ENCODE data around the gene KCNQ1. TPM values are rescaled to one million over a fixed set of nuclear protein-coding genes. Genes with fewer than 3 reads are reported as not detected.

Gene KCNQ1
- total and polyA plus RNA-seq, 2 experiments from 2014 or later, result not detected

DNA sequence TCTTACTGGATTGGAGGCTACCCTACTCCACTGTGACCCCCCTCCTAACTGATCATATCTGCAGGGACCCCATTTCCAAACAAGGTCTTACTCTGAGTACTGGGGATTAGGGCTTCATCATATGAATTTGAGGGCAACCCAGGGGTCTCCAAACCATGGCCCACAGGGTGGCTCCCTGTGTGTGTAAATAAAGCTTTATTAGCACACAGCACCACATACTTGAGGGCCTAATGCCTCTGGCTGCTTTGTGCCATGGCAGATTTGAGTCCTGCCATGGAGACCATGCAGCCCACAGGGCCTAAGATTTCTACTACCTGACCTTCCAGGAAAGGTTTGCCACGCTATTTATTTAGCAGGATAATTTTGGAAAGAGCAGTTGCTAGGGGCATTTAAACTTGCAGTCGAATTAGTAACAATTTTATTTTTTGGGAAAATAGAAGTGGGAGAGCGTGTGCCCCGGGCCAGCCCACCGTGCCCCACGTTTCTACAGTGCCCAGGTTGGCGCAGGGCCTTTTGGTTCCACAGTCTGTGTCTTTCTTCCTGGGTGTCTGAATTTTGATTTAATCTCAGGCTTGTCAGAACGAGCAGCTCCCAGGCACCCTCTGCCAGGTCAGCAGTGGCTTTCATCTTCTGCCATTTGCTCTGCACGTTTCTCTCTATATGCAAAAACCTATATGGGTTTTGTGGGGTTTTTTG is 92.3 kb downstream of the KCNQ1 start:
- Histone ChIP-seq H4K20me1 (ENCODE audit: insufficient read depth) (no peaks in the 10 kb centered on the region), H3K9me2 (ENCODE audit: insufficient read depth) (no peaks in the 10 kb centered on the region), H3F3A (ENCODE audit: insufficient read depth) (no peaks in the 10 kb centered on the region), H3K4me2 (ENCODE audit: unreplicated experiment) (no peak overlapping the region), H2AFZ (no peak overlapping the region), H3K4me1 (ENCODE audit: insufficient read depth) (peaks cover 9% of the 10 kb centered on the region), H3K79me2 (ENCODE audit: insufficient read depth) (no peaks in the 10 kb centered on the region), H3K27ac (no peak overlapping the region), H3K4me3 (no peak overlapping the region), H3K9me3 (ENCODE audit: low read depth) (no peaks in the 10 kb centered on the region), H3K27me3 (replicated peaks; ENCODE audit: insufficient read depth) (peaks cover 5% of the 10 kb centered on the region), H3K9ac (no peak overlapping the region), H3K36me3 (ENCODE audit: low read depth) (no peaks in the 10 kb centered on the region)
- TF ChIP-seq EZH2phosphoT487 (IDR thresholded peaks at IDR 0.05; ENCODE audit: insufficient read depth, low read depth), result no peak
- WGBS, 2 experiments (ENCODE audit: low coverage in 1 of 2, low lambda C conversion rate in 2 of 2, missing lambda C conversion rate in 2 of 2), result 60 to 65% methylated on average over 9 of the region's 9 CpGs
- in situ Hi-C loops (cut with MboI), result no loop called here
- DNase-seq, result no peak

DNA sequence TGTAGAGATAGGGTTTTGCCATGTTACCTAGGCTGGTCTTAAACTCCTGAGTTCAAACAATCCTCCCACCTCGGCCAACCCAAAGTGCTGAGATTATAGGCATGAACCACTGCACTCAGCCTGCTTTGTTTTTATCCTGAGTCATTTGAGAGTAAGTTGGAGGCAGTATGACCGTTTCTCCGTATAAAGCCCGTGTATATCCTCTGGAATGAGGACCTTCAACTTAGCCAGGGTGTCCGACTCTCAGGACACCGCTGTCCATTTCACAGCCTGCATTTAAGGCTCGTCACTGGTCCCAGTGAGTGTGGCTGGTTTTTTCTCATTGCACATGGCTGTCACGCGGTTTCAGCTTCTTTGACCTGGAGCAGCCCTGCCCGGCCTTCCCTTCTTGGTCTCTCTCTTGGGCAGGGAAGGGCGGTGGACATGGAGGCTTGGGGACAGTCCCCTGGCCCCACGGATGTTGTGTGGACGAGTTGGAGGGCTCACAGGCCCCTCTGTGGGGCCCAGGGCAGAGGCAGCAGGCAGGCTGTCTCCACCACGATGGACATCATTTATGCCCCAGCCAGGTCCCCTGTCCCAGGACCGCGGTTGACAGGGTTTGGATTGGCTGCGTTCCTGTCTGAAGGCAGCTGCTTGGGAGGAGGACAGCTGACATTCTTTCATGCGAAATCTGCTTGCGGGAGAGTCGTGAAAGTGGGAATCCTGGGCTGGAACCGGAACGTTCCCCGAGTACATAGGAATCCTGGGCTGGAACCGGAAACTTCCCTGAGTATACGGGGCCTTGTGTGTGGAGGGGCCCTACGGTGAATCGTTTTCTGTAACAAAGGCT is 93.3 kb downstream of the KCNQ1 start:
- in situ Hi-C loops (cut with MboI), result no loop called here
- WGBS, 2 experiments (ENCODE audit: low coverage in 1 of 2, low lambda C conversion rate in 2 of 2, missing lambda C conversion rate in 2 of 2), result 64 to 69% methylated on average over 27 of the region's 27 CpGs
- Histone ChIP-seq H3K4me3 (no peak overlapping the region), H3K27ac (no peak overlapping the region), H4K20me1 (ENCODE audit: insufficient read depth) (no peaks in the 10 kb centered on the region), H3K36me3 (ENCODE audit: low read depth) (no peaks in the 10 kb centered on the region), H3K9me2 (ENCODE audit: insufficient read depth) (no peaks in the 10 kb centered on the region), H3K9me3 (ENCODE audit: low read depth) (no peaks in the 10 kb centered on the region), H3K9ac (no peak overlapping the region), H2AFZ (no peak overlapping the region), H3K4me2 (ENCODE audit: unreplicated experiment) (no peak overlapping the region), H3F3A (ENCODE audit: insufficient read depth) (no peaks in the 10 kb centered on the region), H3K27me3 (replicated peaks; ENCODE audit: insufficient read depth) (peaks cover 12% of the 10 kb centered on the region), H3K79me2 (ENCODE audit: insufficient read depth) (no peaks in the 10 kb centered on the region), H3K4me1 (ENCODE audit: insufficient read depth) (peaks cover 6% of the 10 kb centered on the region)
- DNase-seq, result no peak
- no peak for TF ChIP-seq EZH2phosphoT487 (IDR thresholded peaks at IDR 0.05; ENCODE audit: insufficient read depth, low read depth)
- TF ChIP-seq EZH2 (IDR thresholded peaks at IDR 0.05; ENCODE audit: insufficient read depth, poor library complexity, severe bottlenecking), result no peak

DNA sequence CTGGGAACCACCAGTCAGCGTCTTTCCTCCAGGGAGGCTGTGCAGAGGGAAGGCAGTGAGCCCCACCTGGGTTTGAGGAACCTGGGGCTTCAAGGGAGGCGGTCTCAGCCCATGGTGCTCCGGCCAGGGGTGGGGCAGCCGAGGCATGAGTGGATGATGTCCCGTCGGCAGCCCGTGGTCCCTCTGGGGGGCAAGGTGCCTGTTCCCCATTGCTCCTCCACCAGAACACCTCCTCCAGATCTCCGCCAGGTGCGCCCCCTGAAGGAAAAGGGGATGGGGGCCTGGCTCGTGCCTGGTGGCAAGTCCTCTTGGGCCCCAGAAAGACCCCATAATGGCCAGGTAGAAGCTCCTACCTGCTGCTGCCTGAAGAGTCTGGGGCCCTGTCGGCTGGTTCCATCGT is 94.1 kb downstream of the KCNQ1 start:
- no peak overlapping the region for H3K4me2 ChIP-seq (ENCODE audit: unreplicated experiment)
- 57 to 71% methylated on average over 11 to 12 of the region's 12 CpGs for WGBS, 2 experiments (ENCODE audit: low coverage in 1 of 2, low lambda C conversion rate in 2 of 2, missing lambda C conversion rate in 2 of 2)
- TF ChIP-seq EZH2 (IDR thresholded peaks at IDR 0.05; ENCODE audit: insufficient read depth, poor library complexity, severe bottlenecking) (no peak), EZH2phosphoT487 (IDR thresholded peaks at IDR 0.05; ENCODE audit: insufficient read depth, low read depth) (no peak)
- no peaks in the 10 kb centered on the region for H3K36me3 ChIP-seq (ENCODE audit: low read depth)
- no peak overlapping the region for H2AFZ ChIP-seq
- H3K9me2 ChIP-seq (ENCODE audit: insufficient read depth), result no peaks in the 10 kb centered on the region
- H3K9ac ChIP-seq, result no peak overlapping the region
- no peaks in the 10 kb centered on the region for H3F3A ChIP-seq (ENCODE audit: insufficient read depth)
- no peaks in the 10 kb centered on the region for H3K79me2 ChIP-seq (ENCODE audit: insufficient read depth)
- no peaks in the 10 kb centered on the region for H3K4me1 ChIP-seq (ENCODE audit: insufficient read depth)
- H3K27me3 ChIP-seq (replicated peaks; ENCODE audit: insufficient read depth), result peaks cover 12% of the 10 kb centered on the region
- no peak overlapping the region for H3K4me3 ChIP-seq
- H3K9me3 ChIP-seq (ENCODE audit: low read depth), result no peaks in the 10 kb centered on the region
- in situ Hi-C loops (cut with MboI), result no loop called here
- H4K20me1 ChIP-seq (ENCODE audit: insufficient read depth), result no peaks in the 10 kb centered on the region
- no peak for DNase-seq
- no peak overlapping the region for H3K27ac ChIP-seq

DNA sequence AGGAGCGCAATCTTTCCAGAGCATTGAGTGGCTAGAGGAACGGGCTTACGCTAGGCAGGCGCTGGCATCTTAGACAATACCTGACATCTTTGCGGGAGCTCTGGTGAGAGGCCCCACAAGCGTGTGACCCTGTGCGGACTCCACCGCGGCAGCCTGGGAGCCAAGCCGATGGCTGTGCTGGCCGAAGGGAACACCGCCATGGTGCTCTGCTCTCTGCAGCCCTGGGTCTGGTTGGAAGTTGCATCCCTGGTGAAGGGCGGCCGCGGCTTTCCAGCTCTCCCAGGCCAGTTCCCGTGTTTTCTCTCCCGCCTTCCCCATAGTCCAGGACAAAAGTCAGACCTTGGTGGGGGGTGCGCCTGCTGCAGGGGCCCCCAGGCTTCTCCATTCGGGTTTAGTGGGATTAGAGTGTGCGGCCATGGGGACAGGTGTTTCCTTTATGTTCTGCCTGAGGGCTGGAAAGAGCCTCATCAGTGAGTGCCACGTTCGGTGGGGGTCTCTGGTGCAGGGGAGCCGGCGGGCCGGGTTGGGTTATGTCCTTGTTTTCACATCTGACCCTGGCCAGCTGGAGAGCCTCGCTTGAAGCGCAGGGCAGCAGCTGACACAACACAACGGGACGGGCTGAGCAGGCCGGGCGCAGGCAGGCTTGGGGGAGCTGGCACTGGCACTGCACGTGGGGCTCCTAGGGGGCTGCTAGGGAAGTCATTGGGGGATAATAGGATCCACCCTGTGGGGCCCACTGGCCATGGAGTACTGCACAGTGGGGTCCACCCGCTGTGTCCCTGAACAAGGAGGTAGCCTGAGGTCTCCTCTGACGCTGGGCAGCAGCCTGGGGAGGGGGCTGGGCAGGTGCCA is 94.8 kb downstream of the KCNQ1 start:
- peaks cover 14% of the 10 kb centered on the region for H3K27me3 ChIP-seq (replicated peaks; ENCODE audit: insufficient read depth)
- H3F3A ChIP-seq (ENCODE audit: insufficient read depth), result no peaks in the 10 kb centered on the region
- no peak overlapping the region for H3K4me3 ChIP-seq
- no peaks in the 10 kb centered on the region for H3K4me1 ChIP-seq (ENCODE audit: insufficient read depth)
- DNase-seq, result no peak
- H3K27ac ChIP-seq, result no peak overlapping the region
- H3K79me2 ChIP-seq (ENCODE audit: insufficient read depth), result no peaks in the 10 kb centered on the region
- WGBS, 2 experiments (ENCODE audit: low coverage in 1 of 2, low lambda C conversion rate in 2 of 2, missing lambda C conversion rate in 2 of 2), result 67 to 68% methylated on average over 32 to 34 of the region's 34 CpGs
- no peaks in the 10 kb centered on the region for H4K20me1 ChIP-seq (ENCODE audit: insufficient read depth)
- no peak overlapping the region for H2AFZ ChIP-seq
- no peaks in the 10 kb centered on the region for H3K9me3 ChIP-seq (ENCODE audit: low read depth)
- no peak overlapping the region for H3K9ac ChIP-seq
- H3K4me2 ChIP-seq (ENCODE audit: unreplicated experiment), result no peak overlapping the region
- H3K36me3 ChIP-seq (ENCODE audit: low read depth), result no peaks in the 10 kb centered on the region
- no peaks in the 10 kb centered on the region for H3K9me2 ChIP-seq (ENCODE audit: insufficient read depth)
- in situ Hi-C loops (cut with MboI), result no loop called here
- TF ChIP-seq EZH2phosphoT487 (IDR thresholded peaks at IDR 0.05; ENCODE audit: insufficient read depth, low read depth) (no peak), EZH2 (IDR thresholded peaks at IDR 0.05; ENCODE audit: insufficient read depth, poor library complexity, severe bottlenecking) (no peak)
